ENCODE data around the gene RNFT2.

Gene RNFT2

GRCh38 chr12:116839287-116839830 lies 101.2 kb downstream of the RNFT2 start:
- no peak for FAIRE-seq

GRCh38 chr12:116843085-116843484 lies 105.0 kb downstream of the RNFT2 start:
- no peak for FAIRE-seq

- FAIRE-seq, result no peak
Observed at GRCh38 chr12:116849216-116849615, 111.1 kb downstream of the RNFT2 start.

GRCh38 chr12:116852303-116852702 lies 114.2 kb downstream of the RNFT2 start:
- no peak for FAIRE-seq

GRCh38 chr12:116853507-116853906 lies 115.4 kb downstream of the RNFT2 start:
- no peak for FAIRE-seq

GRCh38 chr12:116855744-116856470 lies 117.8 kb downstream of the RNFT2 start:
- FAIRE-seq, result no peak

- FAIRE-seq, result no peak
Observed at GRCh38 chr12:116856729-116857128, 118.6 kb downstream of the RNFT2 start.

- FAIRE-seq, result no peak
Observed at GRCh38 chr12:116859079-116859478, 121.0 kb downstream of the RNFT2 start.

- no peak for FAIRE-seq
Observed at GRCh38 chr12:116860263-116860662, 122.1 kb downstream of the RNFT2 start.

- FAIRE-seq, result no peak
Observed at GRCh38 chr12:116861320-116861719, 123.2 kb downstream of the RNFT2 start.

GRCh38 chr12:116862167-116862566 lies 124.1 kb downstream of the RNFT2 start:
- FAIRE-seq, result no peak

- FAIRE-seq, result no peak
Observed at GRCh38 chr12:116863275-116863767, 125.2 kb downstream of the RNFT2 start.

GRCh38 chr12:116864371-116865160 lies 126.5 kb downstream of the RNFT2 start:
- FAIRE-seq, result no peak

- FAIRE-seq, result no peak
Observed at GRCh38 chr12:116867523-116867922, 129.4 kb downstream of the RNFT2 start.

- no peak for FAIRE-seq
Observed at GRCh38 chr12:116870306-116870705, 132.2 kb downstream of the RNFT2 start.

- FAIRE-seq, result no peak
Observed at GRCh38 chr12:116874324-116874995, 136.3 kb downstream of the RNFT2 start.

GRCh38 chr12:116876151-116876869 lies 138.2 kb downstream of the RNFT2 start:
- no peak for FAIRE-seq

GRCh38 chr12:116878567-116879508 lies 140.7 kb downstream of the RNFT2 start:
- FAIRE-seq, result no peak

- FAIRE-seq, result no peak
Observed at GRCh38 chr12:116879509-116880212, 141.5 kb downstream of the RNFT2 start.

- FAIRE-seq, result no peak
Observed at GRCh38 chr12:116880213-116880816, 142.2 kb downstream of the RNFT2 start.

All from colon (tissue), 2 donors.